DMS153 (cell line): Measurements from ENCODE around the gene LFNG.

Source experiments
- DNase-seq: peaks from one replicate; lab custom pipeline; 2025; lab: John Stamatoyannopoulos, UW

The LFNG gene

GRCh38 chr7:2484868-2485267 lies 34.7 kb upstream of the LFNG start:
- DNase-seq: no peak

DNA sequence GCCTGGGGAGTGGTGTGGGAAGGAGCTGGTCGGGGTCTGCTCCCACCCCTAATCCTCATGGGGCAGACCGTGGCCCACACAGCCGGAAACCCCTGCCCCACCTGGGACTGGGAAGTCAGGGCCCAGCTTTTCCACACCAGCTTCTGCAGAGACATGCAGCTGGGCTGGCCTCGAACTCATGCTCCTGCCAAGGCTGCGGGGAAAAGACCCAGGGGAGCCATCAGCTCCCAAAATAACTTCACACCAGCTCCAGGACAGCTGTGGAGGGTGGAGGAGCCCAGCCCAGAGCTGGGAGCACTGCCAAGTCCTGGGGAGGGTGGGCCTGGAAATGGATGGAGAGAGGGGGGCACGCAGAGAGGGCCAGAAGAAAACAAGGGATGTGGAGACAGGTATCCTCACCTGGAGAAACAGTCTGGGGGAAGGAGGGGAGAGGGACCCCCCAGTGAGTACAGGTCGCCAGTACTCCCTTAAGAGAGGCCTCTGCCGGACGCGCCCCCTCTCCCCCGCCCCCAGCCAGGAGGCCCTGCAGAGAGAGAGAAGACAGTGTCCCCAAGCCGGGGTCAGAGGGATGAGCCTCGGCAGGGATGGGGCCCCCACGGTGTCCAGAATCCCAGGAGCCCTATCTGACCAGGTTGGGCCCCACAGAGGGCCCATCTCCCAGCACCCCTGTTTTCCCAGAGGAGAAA lies 31.8 kb upstream of the LFNG start:
- no peak for DNase-seq

DNA sequence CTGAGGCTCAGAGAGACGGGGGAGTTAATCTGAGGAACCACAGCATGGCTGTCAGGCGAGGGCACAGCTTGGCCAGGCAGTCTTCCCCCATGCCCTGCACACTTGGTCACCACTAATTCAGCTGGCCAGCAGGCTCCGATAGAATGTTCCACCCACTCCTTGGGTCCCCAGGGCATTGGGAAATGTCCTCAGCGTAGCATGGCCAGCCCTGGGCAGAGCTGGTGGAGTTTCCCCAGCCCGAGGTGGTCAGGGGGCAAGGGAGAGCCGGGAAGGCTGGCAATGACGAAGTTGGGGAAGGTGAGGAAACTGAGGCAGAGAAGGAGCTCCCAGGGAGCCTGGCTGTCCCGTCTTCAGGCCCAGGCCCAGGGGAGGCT lies 31.3 kb upstream of the LFNG start:
- no peak for DNase-seq

DNA sequence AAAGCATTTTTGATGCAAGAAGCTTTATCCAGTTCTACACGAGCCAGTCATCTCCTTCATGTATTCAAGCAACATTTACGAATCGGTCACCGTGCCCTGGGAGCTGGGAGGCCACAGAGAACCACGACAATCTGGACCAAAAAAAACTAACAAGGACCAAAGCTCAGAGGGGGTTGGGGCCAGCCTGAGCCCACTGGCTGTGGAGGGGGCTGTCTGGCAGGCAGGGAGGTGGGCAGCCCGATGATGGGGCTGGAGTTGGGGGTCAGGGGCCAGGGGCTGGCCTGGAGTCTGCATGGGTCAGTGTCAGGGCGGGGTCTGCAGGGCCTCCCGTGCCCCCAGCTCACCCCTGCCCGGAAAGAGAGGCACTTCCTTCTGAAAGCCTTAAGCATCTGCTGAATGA lies 30.9 kb upstream of the LFNG start:
- DNase-seq: no peak

DNA sequence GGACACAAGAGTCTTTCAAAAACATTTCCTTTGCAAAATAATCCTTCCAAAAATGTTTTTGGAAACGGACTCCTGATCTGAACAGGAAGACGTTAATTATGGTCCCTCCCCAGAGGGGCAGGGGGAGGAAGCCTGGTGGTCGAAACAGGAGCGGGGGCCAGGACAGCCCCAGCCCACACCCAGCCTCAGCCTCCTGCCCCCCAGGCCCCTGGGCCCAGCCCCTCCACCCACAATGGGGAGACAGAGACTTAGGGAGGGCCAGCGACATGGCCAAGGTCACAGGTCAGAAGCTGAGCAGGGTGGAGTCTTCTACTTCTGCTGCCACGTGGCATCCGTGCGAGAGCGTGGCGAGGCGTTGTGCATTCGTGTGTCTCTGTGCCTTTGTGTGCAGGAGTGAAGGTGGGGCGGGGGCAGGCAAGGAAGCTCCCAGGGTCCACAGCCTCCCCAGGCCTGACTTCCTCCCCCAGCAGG lies 29.4 kb upstream of the LFNG start:
- no peak for DNase-seq

- no peak for DNase-seq
These were observed 27.5 kb upstream of the LFNG start for GRCh38 chr7:2492038-2492437.

DNA sequence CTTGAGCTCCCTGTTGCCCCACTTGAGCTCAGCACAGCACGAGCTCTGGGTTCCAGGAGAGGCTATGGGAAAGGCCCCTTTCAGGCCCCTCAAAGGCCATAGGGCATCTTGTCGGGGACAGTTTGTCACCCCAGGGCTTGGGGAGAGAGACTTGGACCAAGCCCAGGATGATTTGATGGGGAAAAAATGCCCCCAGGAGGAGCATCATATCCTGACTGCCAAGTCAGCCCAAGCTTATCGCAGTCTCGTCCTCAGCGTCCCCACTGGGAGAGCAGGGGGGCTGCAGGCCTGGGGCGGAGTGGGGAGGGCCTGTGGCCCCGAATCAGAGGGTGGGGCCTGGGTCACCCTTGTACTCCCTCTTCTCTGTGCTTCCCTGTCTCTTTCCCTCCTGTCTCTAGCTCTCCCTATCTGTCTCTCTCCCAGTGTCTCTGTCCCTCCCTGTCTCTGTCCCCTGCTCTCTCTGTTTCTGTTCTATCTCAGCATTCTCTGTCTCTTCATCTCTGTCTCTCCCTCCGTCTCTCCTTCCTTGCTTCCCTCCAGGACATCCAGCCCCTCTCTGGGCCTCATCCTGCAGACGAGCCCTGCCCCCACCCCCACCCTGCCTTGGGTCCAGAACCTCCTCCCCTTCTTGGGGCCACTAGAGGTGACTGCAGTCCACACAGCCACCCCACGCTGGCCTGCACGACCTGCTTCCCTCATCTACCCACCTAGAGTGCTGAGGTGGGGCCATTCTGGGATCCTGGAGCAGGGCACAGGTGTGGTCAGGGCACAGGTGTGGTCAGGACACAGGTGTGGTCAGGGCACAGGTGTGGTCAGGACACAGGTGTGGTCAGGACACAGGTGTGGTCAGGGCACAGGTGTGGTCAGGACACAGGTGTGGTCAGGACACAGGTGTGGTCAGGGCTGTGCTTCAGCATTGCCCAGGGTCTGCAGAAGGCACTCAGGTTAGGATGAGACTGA lies 26.1 kb upstream of the LFNG start:
- no peak for DNase-seq

GRCh38 chr7:2494191-2495130 lies 25.1 kb upstream of the LFNG start:
- DNase-seq: no peak

DNA sequence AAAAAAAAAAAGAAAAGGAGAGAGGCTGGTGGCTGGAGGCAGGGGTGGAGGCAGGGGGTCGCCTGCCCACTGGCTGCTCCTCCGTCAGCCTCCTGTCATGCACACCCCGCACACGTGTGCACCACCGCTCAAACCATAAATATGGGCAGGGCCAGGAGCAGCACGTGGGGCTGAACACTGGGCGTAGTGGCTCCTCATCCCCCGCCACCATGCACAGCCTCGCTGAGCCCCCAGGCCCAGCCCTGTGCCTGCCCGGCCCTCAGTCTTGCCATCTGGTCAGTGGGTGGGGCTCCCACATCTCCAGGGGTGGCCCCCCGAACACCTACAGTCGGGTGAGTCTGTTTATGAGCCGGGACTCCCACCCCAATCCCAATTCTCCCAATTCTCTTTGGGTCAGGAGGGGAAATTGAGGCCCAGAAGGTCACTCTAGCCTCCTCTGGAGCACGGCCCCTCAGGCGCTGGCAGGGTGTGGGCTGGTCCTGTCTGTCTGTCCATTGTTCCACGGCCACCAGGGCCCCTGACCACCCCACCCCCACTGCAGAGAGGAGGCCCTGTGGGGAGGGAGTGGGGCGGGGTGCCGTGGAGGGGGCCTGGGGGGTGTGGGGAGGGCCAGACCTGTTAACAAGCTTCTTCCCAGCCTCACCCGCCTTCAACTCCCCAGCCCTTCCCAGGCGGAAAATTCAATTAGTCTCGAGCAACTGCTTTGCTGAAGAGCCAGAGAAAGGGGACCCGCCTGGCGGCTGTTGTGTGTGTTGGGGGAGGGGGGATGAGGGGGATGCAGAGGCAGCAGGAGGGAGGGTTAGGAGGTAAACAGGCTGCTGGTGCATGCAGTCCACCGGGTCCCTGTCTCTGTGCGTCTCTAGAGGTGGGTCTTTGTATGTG lies 23.9 kb upstream of the LFNG start:
- DNase-seq: no peak

GRCh38 chr7:2496375-2496774 lies 23.2 kb upstream of the LFNG start:
- DNase-seq: no peak

- no peak for DNase-seq
These were observed 22.5 kb upstream of the LFNG start for GRCh38 chr7:2497065-2497464.

DNA sequence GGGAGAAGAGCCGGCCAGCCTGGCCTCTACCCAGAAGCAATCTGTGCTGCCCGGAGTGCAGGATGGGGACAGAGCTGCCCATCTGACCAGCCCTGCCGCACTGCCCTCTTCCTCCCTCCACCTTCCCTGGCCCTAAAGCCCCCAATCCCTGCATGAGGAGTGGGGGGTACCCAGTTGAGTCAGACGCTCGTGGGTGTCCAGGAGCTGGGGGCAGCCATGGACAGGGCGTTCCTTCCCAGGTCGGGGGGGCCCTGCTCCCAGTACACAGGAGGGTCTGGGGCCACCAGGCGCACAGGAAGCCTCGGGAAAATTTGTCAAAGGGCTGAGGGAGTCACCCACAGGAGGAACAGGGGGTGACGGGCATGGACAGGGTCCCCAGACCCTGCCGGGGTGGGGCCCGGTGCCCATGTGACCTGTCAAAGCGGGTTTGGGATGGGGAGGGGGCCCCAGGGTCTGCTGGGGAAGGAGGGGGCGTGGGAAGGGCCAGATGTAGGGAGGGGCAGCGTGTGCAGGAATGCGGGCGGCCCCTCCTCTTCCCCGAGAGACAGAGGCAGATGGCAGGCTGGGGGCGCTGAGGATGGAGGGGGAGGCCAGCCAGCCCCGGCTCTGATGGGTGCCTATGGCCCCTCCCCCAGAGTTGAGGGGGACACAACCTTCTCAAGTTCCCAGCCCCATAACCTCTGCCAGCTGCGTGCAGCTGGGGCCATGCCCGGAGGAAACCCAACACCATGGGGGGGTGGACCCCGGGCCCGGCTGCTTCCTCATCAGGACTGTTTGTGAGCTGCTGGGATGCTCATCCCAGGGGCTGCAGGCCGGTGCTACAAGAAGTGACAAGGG lies 21.9 kb upstream of the LFNG start:
- DNase-seq: no peak

- DNase-seq: no peak
These were observed 20.9 kb upstream of the LFNG start for GRCh38 chr7:2498708-2499107.

DNA sequence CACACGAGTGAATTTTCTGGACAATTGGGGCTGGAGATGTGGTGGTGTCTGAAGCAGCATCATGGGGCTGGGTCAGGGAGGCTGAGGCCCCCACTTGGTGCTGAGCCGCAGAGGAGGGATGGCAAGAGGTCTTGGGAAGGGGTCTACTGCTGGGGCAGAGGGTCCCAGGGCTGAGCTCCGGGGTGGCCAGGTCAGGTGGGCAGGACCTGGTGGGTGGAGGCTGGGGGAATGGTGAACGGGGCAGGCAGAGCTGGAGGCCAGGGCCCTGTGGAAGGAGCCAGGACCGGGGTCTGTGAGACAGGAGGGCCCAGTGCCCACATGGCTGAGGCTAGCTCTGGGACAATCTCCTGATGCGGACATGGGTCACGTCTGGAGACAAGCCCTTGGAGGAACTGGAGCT lies 20.4 kb upstream of the LFNG start:
- DNase-seq: no peak

- DNase-seq: no peak
These were observed 19.7 kb upstream of the LFNG start for GRCh38 chr7:2499719-2500430.

DNA sequence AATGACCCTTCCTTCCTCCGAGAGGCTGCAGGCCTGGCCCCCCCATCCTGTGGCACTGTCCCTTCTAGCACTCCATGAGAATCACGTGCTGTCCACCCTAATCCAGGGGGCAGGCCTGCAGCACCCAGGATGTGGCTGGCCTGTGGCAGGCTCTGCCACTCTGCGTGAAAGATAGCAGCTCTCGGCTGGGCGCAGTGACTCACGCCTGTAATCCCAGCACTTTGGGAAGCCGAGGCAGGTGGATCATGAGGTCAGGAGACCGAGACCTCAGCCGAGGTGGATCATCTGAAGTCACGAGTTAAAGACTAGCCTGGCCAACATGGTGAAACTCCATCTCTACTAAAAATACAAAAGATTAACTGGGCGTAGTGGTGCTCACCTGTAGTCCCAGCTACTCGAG lies 18.9 kb upstream of the LFNG start:
- no peak for DNase-seq

GRCh38 chr7:2501947-2502646 lies 17.5 kb upstream of the LFNG start:
- no peak for DNase-seq

DNA sequence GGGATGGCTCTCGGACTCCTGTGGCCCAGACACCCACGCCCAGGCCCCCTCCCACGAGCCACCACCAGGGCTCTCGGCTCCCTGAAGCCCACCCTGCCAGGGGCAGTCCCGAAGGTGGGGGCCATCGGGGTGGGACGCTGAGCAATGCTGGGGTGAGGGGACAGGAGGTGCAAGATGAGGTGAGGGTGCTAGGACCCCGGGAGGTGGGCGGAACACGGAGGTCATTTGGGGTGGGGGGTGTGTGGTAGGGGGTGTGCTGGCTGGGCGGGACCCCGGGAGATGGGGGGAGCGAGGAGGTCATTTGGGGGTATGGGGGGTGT lies 17.0 kb upstream of the LFNG start:
- no peak for DNase-seq
